Measurements from ENCODE around the gene KSR2. TPM values are rescaled to one million over a fixed set of nuclear protein-coding genes. Genes with fewer than 3 reads are reported as not detected.

The KSR2 gene
- total RNA-seq, 1 experiment from 2014 or later = 1.3 TPM

DNA sequence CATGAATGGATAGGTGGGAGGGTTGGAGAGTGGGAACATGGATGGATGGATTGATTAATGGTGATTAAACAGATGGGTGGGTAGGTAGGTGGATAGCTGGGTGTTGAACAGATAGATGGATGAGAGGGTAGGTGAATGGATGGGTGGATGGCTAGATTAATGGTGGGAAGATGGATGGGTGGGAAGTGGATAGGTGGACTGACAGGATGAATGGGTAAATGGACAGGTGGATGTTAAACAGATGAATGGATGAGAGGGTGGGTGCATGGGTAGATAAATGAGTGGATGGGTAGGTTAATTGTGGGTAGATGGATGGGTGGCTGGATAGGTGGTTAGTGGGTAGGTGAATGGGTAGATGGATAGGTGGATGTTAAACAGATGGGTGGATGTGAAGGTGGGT, 460.3 kb downstream of the KSR2 start:
- Histone ChIP-seq H2AK5ac (ENCODE audit: insufficient read length, low read length) (no peak overlapping the region), H2BK12ac (ENCODE audit: insufficient read length, low read depth, low read length) (no peak overlapping the region), H3K18ac (ENCODE audit: insufficient read length, low read depth, low read length) (no peak overlapping the region), H3K56ac (ENCODE audit: insufficient read length, low read depth, low read length) (no peak overlapping the region), H4K91ac (ENCODE audit: insufficient read length, low read depth, low read length) (no peak overlapping the region), H3K27me3 (ENCODE audit: insufficient read depth, low read length) (no peaks in the 10 kb centered on the region), H3T11ph (ENCODE audit: low read length) (no peak overlapping the region), H3K14ac (ENCODE audit: insufficient read depth, low read length) (no peak overlapping the region), H2BK120ac (ENCODE audit: low read depth, low read length, poor library complexity, severe bottlenecking) (no peak overlapping the region), H2BK20ac (ENCODE audit: low read depth, low read length, poor library complexity, severe bottlenecking) (no peak overlapping the region), H2BK15ac (ENCODE audit: low read depth, low read length) (no peak overlapping the region), H4K20me1 (ENCODE audit: control insufficient read depth, insufficient read depth, insufficient read length) (no peaks in the 10 kb centered on the region), H3K4ac (ENCODE audit: low read depth, low read length) (no peak overlapping the region), H3K9ac (ENCODE audit: extremely low read depth, insufficient read length, low read length) (no peak overlapping the region), H2AFZ (ENCODE audit: low read length) (no peak overlapping the region), H3K4me1 (ENCODE audit: insufficient read depth, low read length) (peaks cover 7% of the 10 kb centered on the region; the same call in 1 of the 2 replicates), H3K23ac (ENCODE audit: insufficient read length, low read depth, low read length) (no peak overlapping the region), H4K5ac (ENCODE audit: insufficient read length, low read depth, low read length) (no peak overlapping the region), H3K9me3 (ENCODE audit: control insufficient read depth, low read depth, low read length) (no peaks in the 10 kb centered on the region), H3K79me2 (ENCODE audit: insufficient read depth, low read length) (no peaks in the 10 kb centered on the region), H4K8ac (replicated peaks; ENCODE audit: insufficient read length, low read depth, low read length) (no peak overlapping the region), H2BK5ac (ENCODE audit: insufficient read length, low read length) (no peak overlapping the region), H3K79me1 (ENCODE audit: insufficient read depth, low read depth, low read length, poor library complexity, severe bottlenecking) (no peaks in the 10 kb centered on the region), H3K23me2 (ENCODE audit: insufficient read length, low read depth, low read length, poor library complexity, severe bottlenecking) (no peaks in the 10 kb centered on the region), H3K4me2 (ENCODE audit: insufficient read depth, insufficient read length, low read length) (no peak overlapping the region), H3K27ac (ENCODE audit: insufficient read length, low read depth, low read length) (no peak overlapping the region)
- TF ChIP-seq, protein P1, sequence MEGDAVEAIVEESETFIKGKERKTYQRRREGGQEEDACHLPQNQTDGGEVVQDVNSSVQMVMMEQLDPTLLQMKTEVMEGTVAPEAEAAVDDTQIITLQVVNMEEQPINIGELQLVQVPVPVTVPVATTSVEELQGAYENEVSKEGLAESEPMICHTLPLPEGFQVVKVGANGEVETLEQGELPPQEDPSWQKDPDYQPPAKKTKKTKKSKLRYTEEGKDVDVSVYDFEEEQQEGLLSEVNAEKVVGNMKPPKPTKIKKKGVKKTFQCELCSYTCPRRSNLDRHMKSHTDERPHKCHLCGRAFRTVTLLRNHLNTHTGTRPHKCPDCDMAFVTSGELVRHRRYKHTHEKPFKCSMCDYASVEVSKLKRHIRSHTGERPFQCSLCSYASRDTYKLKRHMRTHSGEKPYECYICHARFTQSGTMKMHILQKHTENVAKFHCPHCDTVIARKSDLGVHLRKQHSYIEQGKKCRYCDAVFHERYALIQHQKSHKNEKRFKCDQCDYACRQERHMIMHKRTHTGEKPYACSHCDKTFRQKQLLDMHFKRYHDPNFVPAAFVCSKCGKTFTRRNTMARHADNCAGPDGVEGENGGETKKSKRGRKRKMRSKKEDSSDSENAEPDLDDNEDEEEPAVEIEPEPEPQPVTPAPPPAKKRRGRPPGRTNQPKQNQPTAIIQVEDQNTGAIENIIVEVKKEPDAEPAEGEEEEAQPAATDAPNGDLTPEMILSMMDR (conservative IDR thresholded peaks at IDR 0.05) = no peak
- H3K27ac Mint-ChIP-seq = no peak overlapping the region
- H3K9me3 Mint-ChIP-seq = no peaks in the 10 kb centered on the region
- H3K36me3 Mint-ChIP-seq (ENCODE audit: insufficient read depth in 1 of 3, low read depth in 3 of 3) = no peaks in the 10 kb centered on the region; a peak in 1 of 7 replicates
- no peak for DNase-seq
- peaks cover 17% of the 10 kb centered on the region in 2 experiments for H3K4me1 Mint-ChIP-seq
- H3K27me3 Mint-ChIP-seq (ENCODE audit: low read depth) = no peaks in the 10 kb centered on the region
- H3K4me3 Mint-ChIP-seq = no peak overlapping the region

Measured in H9 (cell line).